ENCODE data around the gene TRIM37. TPM values are rescaled to one million over a fixed set of nuclear protein-coding genes. Genes with fewer than 3 reads are reported as not detected.

TRIM37 gene
- polyA plus RNA-seq, 1 of the 3 experiments (the other 2 are of a cell fraction), result 20.5 TPM

- H3K9ac ChIP-seq, result no peak overlapping the region
- no peaks in the 10 kb centered on the region for H3K27me3 ChIP-seq (ENCODE audit: insufficient read depth)
- H2AFZ ChIP-seq (ENCODE audit: low read depth), result no peak overlapping the region
- no peaks in the 10 kb centered on the region for H3F3A ChIP-seq (replicated peaks; ENCODE audit: insufficient read depth)
- 98% methylated on average over 2 of the region's 2 CpGs for WGBS (ENCODE audit: low lambda C conversion rate)
- TF ChIP-seq JUND (IDR thresholded peaks at IDR 0.05), result no peak
- TF ChIP-seq ELF1 (IDR thresholded peaks at IDR 0.05), result no peak
- 0 out of 2 replicates have a peak, but pooled peaks have one; percentile 14 for TF ChIP-seq MEF2A (IDR thresholded peaks at IDR 0.05; ENCODE audit: borderline replicate concordance, low read depth)
- TF ChIP-seq FOXM1 (IDR thresholded peaks at IDR 0.05; ENCODE audit: low read depth), result no peak
- TF ChIP-seq TEAD4 (IDR thresholded peaks at IDR 0.05; ENCODE audit: borderline replicate concordance, insufficient read depth), result no peak
- TF ChIP-seq ZBTB33 (IDR thresholded peaks at IDR 0.05; ENCODE audit: borderline replicate concordance, low read depth), result no peak
- no peak overlapping the region for H3K27ac ChIP-seq (ENCODE audit: low read depth in 2 of 2, low read length in 1 of 2)
- H3K9me3 ChIP-seq, result no peaks in the 10 kb centered on the region
- H3K4me3 ChIP-seq (ENCODE audit: low read depth in 2 of 2, low read length in 1 of 2), result no peak overlapping the region
- peaks cover 56 to 71% of the 10 kb centered on the region in 2 experiments for H3K36me3 ChIP-seq (replicated peaks in 1 of 2; ENCODE audit: control insufficient read depth in 1 of 2, insufficient read depth in 2 of 2, low read length in 1 of 2)
- H4K20me1 ChIP-seq (ENCODE audit: insufficient read depth), result no peaks in the 10 kb centered on the region
- no peaks in the 10 kb centered on the region for H3K4me1 ChIP-seq (ENCODE audit: control insufficient read depth in 1 of 2, insufficient read depth in 2 of 2, low read depth in 1 of 2, low read length in 1 of 2)
- ChIA-PET CTCF (interaction anchor here (1.0 to 1.4 kb wide), 2 partner anchors 10 to 15 kb away, joined by 3 read pairs; no protein-coding TSS in a partner anchor), POLR2A (no interaction called here)
- no peaks in the 10 kb centered on the region for H3K79me2 ChIP-seq (ENCODE audit: insufficient read depth)
- no peaks in the 10 kb centered on the region for H3K9me2 ChIP-seq
- no peak for DNase-seq
- no peak overlapping the region for H3K4me2 ChIP-seq
Observed at GRCh38 chr17:59067340-59067739, 39.3 kb downstream of the TRIM37 start.

DNA sequence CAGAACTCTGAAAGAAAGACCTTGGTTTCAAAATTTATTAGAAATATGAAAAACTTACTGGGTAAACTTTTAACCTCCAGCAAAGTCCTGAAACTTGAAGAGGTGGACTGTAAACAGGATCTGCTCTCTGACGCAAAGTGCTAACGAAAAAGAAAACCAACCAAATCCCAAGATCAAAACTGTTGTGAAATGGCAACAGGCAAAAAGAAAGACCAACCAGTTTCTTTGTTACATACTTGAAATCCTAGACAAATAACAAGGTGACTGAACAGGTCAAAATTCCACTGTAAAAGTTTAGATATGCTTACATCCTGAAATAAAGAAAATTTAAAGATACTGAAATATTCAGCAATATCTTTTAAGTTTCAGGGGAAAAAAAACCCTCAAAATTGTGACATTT is 44.2 kb downstream of the TRIM37 start:
- Histone ChIP-seq H3K27me3 (ENCODE audit: insufficient read depth) (no peaks in the 10 kb centered on the region), H3K9me2 (no peaks in the 10 kb centered on the region), H3K4me1 (ENCODE audit: control insufficient read depth in 1 of 2, insufficient read depth in 2 of 2, low read depth in 1 of 2, low read length in 1 of 2) (no peaks in the 10 kb centered on the region), H3K9me3 (no peaks in the 10 kb centered on the region), H3K79me2 (ENCODE audit: insufficient read depth) (no peaks in the 10 kb centered on the region), H2AFZ (ENCODE audit: low read depth) (no peak overlapping the region), H3K4me2 (no peak overlapping the region), H3K36me3 (replicated peaks in 1 of 2; ENCODE audit: control insufficient read depth in 1 of 2, insufficient read depth in 2 of 2, low read length in 1 of 2) (peaks cover 50 to 64% of the 10 kb centered on the region in 2 experiments), H3K4me3 (ENCODE audit: low read depth in 2 of 2, low read length in 1 of 2) (no peak overlapping the region), H3K27ac (ENCODE audit: low read depth in 2 of 2, low read length in 1 of 2) (no peak overlapping the region), H3F3A (replicated peaks; ENCODE audit: insufficient read depth) (no peaks in the 10 kb centered on the region), H4K20me1 (ENCODE audit: insufficient read depth) (no peaks in the 10 kb centered on the region), H3K9ac (no peak overlapping the region)
- DNase-seq, result no peak
- no peak for TF ChIP-seq ZBTB33 (IDR thresholded peaks at IDR 0.05; ENCODE audit: borderline replicate concordance, low read depth)
- TF ChIP-seq GATA2 (CRISPR knock-in tag; IDR thresholded peaks at IDR 0.05), result no peak
- no peak for TF ChIP-seq JUND (IDR thresholded peaks at IDR 0.05)
- TF ChIP-seq FOXM1 (IDR thresholded peaks at IDR 0.05; ENCODE audit: low read depth), result no peak
- TF ChIP-seq SIN3A (IDR thresholded peaks at IDR 0.05; ENCODE audit: borderline replicate concordance, low read depth, low read length), result no peak
- TF ChIP-seq, protein P1, sequence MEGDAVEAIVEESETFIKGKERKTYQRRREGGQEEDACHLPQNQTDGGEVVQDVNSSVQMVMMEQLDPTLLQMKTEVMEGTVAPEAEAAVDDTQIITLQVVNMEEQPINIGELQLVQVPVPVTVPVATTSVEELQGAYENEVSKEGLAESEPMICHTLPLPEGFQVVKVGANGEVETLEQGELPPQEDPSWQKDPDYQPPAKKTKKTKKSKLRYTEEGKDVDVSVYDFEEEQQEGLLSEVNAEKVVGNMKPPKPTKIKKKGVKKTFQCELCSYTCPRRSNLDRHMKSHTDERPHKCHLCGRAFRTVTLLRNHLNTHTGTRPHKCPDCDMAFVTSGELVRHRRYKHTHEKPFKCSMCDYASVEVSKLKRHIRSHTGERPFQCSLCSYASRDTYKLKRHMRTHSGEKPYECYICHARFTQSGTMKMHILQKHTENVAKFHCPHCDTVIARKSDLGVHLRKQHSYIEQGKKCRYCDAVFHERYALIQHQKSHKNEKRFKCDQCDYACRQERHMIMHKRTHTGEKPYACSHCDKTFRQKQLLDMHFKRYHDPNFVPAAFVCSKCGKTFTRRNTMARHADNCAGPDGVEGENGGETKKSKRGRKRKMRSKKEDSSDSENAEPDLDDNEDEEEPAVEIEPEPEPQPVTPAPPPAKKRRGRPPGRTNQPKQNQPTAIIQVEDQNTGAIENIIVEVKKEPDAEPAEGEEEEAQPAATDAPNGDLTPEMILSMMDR (IDR thresholded peaks at IDR 0.05), result no peak
- TF ChIP-seq MEF2A (IDR thresholded peaks at IDR 0.05; ENCODE audit: borderline replicate concordance, low read depth), result no peak
- 95% methylated on average over 2 of the region's 2 CpGs for WGBS (ENCODE audit: low lambda C conversion rate)
- ChIA-PET CTCF (no interaction called here), POLR2A (no interaction called here)
